GM18907 (cell line): ENCODE measurements around the gene HOXD13.
A peak's percentile ranks its signal among the peaks of the same experiment; 100 is the strongest.

Experiments
- ATAC-seq: cut with Tn5 transposase; IDR thresholded peaks from one replicate; pipeline ENCODE4 v1.9.1; 2021; ENCODE audit warnings: mild to moderate bottlenecking, moderate library complexity; ENCODE audit not compliant: unreplicated experiment

HOXD13 gene

DNA sequence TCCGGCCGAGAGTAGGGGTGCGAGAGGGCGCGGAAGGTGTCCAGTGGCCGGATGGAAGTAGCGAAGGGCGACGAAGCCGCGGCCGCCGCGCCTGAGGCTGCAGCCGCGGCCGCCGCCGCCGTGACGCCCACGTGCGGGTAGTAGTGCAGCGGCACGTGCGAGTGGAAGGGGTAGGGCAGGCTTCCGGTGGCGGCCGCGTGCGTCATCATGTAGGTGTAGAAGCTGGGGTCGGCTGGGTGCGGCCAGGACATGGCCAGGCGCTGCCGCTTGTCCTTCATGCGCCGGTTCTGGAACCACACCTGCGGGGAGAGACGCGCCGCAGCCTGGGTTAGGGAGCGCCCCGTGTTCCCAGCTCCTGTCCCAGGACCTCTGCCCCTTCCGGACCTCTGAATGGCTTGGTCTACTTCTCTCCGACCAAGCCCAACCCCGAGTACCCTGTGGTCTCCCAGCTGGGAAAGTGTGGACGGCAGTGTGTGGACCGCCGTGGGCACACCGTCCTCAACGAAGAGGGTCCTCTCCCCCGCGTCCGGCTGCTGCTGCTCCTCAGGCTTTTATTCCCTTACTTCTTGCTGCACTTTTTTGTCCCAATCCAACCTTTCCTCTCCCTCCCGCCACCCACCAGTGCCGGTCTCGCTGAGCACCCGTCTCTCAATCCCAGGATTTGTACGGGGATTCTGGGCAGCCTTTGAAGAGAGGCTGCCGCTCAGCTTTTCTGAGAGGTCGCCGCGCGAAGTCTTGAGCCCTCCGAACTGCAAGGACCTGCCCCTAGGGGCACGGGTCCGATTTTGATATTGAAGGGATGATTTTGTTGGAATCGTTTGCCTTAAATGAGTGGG, 11.8 kb upstream of the HOXD13 start:
- ATAC-seq = no peak

- ATAC-seq = no peak
These were observed 11.1 kb upstream of the HOXD13 start for GRCh38 chr2:176081376-176081836.

DNA sequence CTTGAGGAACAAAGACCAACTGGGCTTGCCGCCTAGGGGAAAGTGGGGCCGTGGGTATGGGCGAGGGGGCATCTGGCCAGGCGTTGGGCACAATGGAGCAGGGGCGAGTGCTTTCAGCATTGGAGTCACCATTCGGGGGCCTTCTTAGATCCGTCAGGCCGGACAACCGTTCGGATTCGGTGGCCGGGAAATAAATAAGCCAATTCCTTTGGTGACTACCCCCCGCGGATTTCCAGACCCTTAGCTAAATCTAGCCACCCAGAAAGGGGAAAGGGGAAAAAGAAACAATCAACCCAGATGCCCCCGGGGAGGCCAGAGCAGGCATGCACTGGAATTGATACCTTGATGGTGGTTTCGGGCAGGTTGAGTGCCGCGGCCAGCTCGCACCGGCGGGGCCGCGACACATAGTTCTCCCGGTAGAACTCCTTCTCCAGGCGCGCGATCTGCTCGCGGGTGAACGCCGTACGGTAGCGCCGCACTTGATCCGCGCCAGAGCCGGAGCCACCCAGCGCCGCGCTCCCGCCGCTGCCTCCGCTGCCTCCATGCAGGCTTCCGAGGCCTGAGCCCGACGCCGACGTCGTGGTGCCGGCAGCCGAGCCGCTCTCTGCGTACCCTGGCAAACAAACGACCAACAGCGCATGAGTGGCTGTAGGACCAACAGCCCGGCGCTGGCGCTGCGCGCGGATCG, 10.5 kb upstream of the HOXD13 start:
- ATAC-seq = no peak

DNA sequence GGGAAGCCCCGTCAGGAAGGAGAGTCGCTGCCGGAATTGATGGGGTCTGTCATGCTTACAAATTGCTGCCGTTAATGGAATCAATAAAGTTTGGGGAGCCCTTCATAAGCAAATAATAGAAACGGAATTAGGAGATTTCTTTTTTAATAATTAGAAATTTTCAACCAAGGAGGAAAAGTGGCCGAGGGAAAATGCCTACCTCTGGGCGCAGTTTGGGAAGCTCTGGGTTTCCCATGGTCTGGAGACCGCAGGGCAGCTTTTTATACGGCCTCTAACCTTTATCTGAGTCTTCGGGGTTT, 10.0 kb upstream of the HOXD13 start:
- ATAC-seq = no peak

- no peak for ATAC-seq
These were observed 9.4 kb upstream of the HOXD13 start for GRCh38 chr2:176082824-176083751.

GRCh38 chr2:176083796-176084261, 8.7 kb upstream of the HOXD13 start, which contains the start of gene EVX2:
TSS of gene EVX2 (minus strand) at chr2:176083962. CDS start at chr2:176083776, 186 bp downstream.
- ATAC-seq = no peak

DNA sequence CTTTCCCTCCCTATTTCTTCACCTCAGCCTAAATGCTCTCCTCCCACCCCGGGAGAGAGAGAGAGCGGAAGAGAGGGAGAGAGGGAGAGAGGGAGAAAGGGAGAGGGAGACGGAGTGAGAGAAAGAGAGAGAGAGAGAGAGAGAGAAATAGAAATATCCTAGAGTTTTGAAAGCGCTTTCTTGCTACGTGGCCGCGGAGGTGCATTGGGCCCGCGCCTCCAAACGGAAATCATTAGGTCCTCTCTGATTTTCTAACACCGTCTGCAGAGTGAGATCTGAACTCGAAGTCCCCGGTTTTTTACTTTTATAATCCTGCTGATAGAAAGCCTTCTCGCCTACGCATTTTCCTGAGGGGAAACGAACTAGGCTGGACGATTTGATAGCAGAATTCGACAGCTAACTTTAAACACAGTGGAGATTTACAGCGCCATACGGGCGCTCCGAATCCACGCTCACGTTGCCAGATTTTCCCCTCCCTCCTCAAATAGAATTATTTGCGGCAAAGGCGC, 7.9 kb upstream of the HOXD13 start:
- no peak for ATAC-seq

DNA sequence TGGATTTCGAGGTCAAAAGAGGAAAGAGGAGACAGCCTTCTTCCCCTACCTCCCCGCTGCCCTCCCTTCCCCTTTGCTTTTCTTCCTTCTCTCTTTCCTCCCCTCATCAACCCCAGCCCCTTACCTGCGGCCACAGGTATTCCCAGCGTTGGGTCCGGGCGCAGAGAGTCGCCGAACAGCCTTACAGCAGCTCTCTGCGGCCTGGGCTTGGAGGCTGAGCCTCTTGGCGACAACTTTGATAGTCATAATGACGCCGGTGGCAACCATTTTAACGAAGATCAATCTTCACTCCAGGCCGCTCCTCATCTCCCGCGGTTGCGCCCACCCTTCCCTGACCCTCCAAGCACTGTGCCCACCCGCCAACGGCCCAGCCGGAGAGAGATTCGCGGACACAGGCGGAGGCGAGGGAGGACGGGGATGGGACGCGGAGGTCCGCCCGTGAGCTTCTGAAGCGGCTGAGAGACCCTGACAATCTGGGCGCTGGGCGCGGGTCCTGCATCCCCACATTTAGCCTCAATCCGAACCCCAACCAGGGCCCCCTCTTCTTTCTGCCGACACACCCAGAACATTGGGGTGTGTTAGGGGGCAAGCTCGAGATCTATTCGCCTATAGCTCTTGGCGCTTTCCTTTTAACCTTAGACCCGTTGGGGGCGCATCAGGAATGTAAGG, 7.3 kb upstream of the HOXD13 start:
- ATAC-seq = no peak

GRCh38 chr2:176085861-176086771, 6.4 kb upstream of the HOXD13 start:
- ATAC-seq = no peak

- peak; percentile 11 for ATAC-seq
These were observed 5.0 kb upstream of the HOXD13 start for GRCh38 chr2:176087330-176088047.

DNA sequence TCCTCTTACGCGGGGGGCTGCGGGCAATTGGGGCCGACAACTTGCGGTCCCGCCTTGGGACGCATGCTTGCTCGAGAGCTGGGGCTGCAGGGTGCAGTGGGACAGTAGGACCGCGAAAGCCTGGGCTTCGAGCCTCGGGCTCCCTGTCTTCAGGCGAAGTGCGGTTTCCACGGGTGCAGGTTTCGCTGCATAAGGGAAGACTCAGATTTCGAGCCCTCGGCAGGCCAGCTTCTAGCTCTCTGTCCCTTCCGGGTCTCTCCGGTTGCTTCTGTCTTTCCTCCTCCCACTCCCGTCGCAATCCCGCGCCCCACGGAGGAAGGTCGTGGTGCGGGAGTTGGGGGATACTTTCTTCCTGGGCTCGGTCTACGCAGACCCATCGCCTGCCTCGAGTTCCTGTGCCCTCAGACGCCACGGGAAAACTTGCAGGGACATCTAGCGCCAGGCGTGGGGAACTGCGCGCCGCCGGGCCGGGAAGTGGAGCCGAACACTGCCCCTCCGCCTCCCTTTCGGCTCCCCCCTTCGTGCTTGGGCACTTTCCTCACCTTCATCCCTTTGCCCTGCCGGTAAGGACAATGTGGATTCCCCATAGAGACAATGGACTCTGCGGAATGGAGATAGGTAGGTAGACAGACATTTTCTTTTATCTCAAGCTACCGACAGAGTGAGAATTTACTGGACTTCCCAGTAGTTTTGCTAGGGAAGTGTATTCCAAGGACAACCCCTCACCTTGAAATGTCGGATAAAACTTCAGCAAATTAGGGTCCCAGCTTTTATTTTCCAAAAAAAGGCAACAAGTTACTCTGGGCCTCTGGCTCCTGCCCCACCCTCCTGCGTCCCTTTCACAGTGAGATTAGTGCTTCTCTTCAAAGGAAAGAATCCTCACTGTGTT, 4.2 kb upstream of the HOXD13 start:
- peak; percentile 63 for ATAC-seq

DNA sequence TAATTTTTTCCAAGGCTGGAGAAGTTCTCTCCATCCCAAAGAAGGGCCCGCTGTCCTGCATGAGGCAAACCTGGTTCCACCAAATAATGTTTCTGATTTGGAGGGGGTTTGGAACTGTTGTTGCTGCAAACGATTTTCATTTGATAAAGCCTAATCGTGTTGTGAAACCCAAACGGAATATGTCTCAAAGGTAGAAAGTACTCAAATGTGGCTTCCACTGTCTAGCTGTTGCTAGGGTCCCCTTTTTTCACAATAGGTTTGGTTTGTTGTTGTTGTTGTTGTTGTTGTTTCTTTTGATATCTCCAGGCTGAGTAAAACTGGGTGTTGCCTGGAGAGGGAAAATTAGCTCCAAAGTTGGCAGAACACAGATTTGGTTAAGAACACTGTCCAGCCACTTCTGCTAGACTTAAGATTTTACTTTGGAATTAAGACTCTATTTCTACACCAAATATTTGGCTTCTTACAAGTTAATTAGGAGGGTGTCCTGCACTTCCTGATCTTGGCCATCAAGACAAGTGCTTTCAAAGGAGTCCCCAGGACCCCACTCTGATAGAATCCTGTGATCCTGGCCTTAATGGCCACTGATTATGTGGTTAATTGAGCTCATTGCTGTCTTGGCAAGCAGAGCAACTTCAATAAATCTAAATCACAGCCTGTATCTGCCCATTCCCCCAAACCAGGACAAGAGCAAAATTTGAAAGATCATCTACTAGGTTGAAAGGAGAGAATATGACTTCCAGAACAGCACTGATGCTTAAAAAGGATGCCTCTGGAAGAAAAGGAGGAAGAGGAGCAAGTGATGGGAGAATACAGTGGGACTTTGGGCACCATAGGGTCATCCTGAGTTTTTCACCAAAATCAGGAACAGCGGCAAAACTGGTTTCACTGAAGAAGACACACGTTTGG, 3.3 kb upstream of the HOXD13 start:
- ATAC-seq = no peak

GRCh38 chr2:176089843-176090395, 2.6 kb upstream of the HOXD13 start:
- no peak for ATAC-seq

- no peak for ATAC-seq
These were observed 1.7 kb upstream of the HOXD13 start for GRCh38 chr2:176090862-176091261.

- no peak for ATAC-seq
These were observed 927 bp upstream of the HOXD13 start for GRCh38 chr2:176091329-176092258.
